Activated CD4-positive, CD25-positive, alpha-beta regulatory T cell treated with anti-CD3 and anti-CD28 coated beads, Interleukin-2, amount 50 U/mL, for 16 hours (primary cell): Measurements from ENCODE around the gene ALG5.

Experiments
- DNase-seq: peaks from one replicate; pipeline ENCODE4 v3.0.0-alpha.2; 2020; ENCODE audit warnings: low read depth, low spot score

The ALG5 gene

DNA sequence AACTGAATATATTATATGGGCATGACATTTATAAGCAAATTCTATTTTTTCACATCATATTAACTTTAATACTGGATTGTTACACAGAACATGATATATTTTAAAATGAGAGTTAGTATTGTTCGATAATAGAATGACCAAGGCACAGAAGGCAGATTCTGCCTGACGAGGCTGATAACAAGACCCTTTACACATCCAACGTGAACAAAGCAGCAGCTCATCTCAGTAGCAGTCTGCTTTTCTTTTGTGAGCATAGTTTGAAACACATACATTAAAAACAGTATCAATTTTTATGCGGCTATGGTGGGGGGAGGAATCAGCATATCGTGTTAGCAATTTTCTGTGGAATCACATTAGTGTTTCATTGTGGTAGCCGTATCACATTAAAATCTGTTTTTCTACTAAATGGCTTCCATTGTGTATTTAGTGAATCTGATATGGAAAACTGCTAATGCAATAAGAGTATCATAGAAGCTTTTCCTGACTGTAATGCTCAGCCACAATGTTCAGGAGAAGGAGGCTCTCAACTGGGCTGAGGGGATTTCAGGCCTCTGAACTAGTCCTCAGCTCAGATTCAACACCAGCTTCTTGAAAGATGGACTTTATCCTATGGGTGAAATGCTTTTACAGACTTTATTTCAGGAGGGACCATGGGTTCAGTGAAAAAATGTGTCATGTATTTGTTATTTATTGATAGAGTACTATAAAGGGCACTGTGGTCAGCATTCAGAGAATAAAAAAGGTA, 83.1 kb downstream of the ALG5 start:
- no peak for DNase-seq

- DNase-seq: no peak
These were observed 84.0 kb downstream of the ALG5 start for GRCh38 chr13:36915106-36915505.

GRCh38 chr13:36914648-36915047, 84.5 kb downstream of the ALG5 start:
- no peak for DNase-seq

- no peak for DNase-seq
These were observed 85.7 kb downstream of the ALG5 start for GRCh38 chr13:36913463-36913862.

DNA sequence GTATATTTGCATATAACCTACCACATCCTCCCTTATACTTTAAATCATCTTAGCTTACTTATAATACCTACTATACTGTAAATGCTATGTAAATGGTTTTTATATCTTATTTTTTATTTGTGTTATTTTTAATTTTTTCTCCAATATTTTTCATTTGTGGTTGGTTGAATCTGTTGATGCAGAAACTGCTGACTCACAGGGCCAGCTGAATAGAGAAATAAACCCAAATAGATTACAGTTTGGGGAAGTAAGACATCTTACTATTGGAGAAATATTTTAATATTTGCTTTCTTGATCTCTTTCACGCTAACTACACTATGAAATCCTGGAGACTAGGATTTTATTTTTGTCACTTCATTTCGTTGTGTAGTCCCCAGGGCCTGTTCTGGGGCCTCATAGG, 86.2 kb downstream of the ALG5 start:
- DNase-seq: no peak

DNA sequence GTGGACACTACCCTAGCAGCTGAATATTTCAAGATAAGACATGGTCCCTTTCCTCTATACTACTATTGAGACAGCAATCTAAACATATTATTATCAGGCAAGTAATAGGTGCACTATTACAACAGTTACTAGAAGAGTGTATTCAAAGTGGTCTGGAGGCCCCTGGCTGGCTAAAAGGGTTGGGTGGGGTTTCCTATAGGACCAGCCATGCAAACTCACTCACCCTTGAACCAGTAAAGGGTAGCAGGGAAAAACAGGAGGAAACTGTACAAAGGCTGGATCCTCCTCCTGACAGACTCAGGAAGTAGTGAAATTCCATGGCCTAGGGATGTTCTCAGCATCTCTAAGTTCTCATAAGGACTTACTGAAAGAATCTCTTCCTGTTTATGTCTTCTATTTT, 86.8 kb downstream of the ALG5 start:
- no peak for DNase-seq

DNA sequence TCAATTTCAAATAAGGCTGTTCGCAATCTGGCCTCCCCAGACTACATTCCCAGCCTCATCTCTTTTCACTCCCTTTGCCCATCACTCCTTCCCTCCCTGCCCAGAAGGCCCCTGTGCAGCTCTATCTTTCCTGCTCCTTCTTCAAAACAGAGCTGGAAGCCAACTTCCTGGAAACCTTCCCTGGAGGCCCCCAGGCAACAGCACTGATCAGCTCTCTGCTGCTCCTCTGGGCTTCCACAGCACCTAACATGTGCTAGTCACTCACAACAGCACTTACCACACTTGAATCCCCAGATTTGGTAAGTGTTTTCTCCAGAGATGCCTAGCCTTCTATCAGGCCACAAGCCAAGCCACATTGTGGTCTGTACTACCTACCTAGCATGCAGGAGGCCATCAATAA, 88.6 kb downstream of the ALG5 start:
- no peak for DNase-seq

GRCh38 chr13:36907821-36908220, 91.3 kb downstream of the ALG5 start:
- no peak for DNase-seq

DNA sequence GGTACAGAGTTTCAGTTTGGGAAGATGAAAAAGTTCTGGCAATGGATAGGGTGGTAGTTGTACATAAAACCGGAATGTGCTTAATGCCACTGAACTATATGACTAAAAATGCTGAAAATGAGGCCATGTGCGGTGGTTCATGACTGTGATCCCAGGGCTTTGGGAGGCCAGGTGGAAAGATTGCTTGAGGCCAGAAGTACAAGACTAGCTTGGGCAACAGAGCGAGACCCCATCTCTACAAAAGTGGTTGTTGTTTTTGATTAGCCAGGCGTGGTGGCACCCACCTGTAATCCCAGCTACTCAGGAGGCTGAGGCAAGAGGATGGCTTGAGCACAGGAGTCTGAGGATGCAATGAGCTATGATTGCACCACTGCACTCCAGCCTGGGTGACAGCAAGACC, 91.9 kb downstream of the ALG5 start:
- no peak for DNase-seq

DNA sequence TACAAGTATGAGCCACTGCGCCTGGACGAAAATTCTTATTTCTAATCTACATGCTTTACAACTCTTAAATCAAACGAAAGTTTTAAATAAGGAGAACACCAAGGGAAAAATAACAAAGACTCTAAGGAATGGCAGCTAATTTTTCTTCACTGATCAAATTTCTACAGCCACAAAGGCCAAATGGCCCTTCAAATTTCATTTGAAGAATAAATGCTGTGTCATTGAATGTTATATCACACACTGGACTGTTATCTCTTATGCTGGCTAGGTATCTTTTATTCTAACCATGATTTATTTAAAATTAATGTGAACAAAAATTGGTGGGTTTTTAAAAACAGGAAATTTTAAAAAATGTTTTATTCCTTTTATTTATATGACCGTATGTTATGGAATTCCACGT, 93.2 kb downstream of the ALG5 start:
- DNase-seq: no peak

DNA sequence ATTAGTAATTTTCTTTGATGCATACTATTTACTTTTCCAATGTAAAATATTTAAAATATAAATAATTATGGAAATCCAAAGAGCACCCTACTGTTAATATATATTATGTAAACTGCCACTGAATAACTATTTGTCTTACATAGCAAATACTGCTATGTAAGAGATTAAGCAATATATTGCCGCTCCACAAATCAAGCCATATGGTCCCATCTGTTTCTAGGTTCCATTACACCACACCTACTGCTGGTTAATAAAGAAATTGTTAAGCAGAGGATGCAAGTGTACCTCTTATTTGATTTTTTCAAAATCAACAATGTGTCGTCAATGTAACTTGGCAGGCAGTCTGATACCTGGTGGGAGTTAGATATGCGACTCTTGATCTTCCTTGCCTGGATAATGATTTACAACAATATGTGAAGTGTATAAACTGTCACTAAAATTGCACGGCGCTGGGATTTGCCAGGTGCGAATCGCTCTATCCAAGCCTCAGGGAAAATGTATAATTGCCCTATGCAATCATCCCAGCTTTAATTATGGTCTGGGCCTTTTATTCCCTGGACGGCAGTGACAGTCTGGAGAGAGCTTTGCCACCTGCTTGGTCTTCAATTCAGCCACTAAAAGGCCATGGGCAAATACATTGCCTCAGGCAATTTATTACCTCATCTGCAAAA, 95.1 kb downstream of the ALG5 start:
- no peak for DNase-seq
